Osteocyte (in vitro differentiated cells): ENCODE measurements around the gene BMP7. TPM values are rescaled to one million over a fixed set of nuclear protein-coding genes. Genes with fewer than 3 reads are reported as not detected.
"Not testable (repeated sequence)": the region's sequence is repeated elsewhere in the genome, so short reads cannot be mapped to it uniquely, and the experiment has no call there.

Experiments
- DNase-seq: peaks from one replicate; pipeline ENCODE4 v3.0.0; 2021; ENCODE audit warnings: mixed read lengths; ENCODE audit not compliant: unreplicated experiment; ENCODE audit errors: extremely low spot score
- H3K27ac Mint-ChIP-seq: one replicate; pipeline ENCODE4 v1.8.0; 2021; ENCODE audit warnings: mild to moderate bottlenecking, mixed read lengths; ENCODE audit not compliant: unreplicated experiment
- H3K27me3 Mint-ChIP-seq: one replicate; pipeline ENCODE4 v1.8.0; 2021; ENCODE audit warnings: mixed read lengths; ENCODE audit not compliant: unreplicated experiment
- H3K36me3 Mint-ChIP-seq: one replicate; pipeline ENCODE4 v1.8.0; 2021; ENCODE audit warnings: mixed read lengths; ENCODE audit not compliant: unreplicated experiment
- H3K4me1 Mint-ChIP-seq: one replicate; pipeline ENCODE4 v1.8.0; 2021; ENCODE audit warnings: mixed read lengths; ENCODE audit not compliant: unreplicated experiment
- H3K4me3 Mint-ChIP-seq: one replicate; pipeline ENCODE4 v1.8.0; 2021; ENCODE audit warnings: mild to moderate bottlenecking, moderate library complexity, mixed read lengths; ENCODE audit not compliant: unreplicated experiment
- H3K9me3 Mint-ChIP-seq: one replicate; pipeline ENCODE4 v1.8.0; 2021; ENCODE audit warnings: mixed read lengths; ENCODE audit not compliant: unreplicated experiment
- total RNA-seq: library from RNA; stranded (reverse); gene quantifications from 2 replicates; pipeline ENCODE4 v1.2.1, GENCODE V29; 2021
- TF ChIP-seq, protein P1 (sequence below): fragments of 200-600 bp; sonication (generic); IDR thresholded peaks from 2 replicates; pipeline ENCODE4 v1.5.0; 2021; ENCODE audit warnings: antibody characterized with exemption, mild to moderate bottlenecking, moderate library complexity

BMP7 gene
- total RNA-seq, 1 donor from 2014 or later, result not detected

DNA sequence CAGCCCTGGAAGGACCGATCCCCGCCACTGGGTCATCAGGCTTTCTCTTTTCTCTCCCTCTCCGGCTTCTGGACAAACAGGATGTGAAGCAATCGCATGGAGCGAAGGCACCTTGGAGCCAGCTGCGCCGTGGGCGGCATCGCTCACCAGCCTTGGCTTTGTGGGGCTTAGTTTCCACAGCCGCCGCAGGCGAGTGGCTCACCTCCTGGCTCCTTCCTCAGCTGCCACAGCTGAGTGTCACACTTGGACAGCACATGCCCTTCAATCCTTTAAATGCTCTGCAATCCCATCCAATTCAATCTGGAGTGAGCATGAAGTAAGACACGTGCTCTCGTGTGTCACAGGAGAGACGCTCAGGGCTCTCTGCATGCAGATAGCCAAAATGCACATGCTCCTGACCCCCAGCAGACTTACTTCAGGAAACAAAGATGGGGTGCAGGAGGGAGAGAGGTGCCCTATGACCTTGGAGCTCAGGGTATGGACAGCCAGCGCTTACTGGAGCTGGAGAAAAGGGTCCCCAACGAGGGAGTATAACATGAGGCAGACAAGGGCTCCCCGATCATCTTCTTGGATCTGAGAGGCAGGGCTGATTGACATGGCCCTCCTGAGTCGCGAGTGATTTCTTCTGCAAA lies 70.9 kb downstream of the BMP7 start:
- Mint-ChIP-seq H3K27me3 (peaks cover 4% of the 10 kb centered on the region), H3K9me3 (no peaks in the 10 kb centered on the region), H3K4me1 (peaks cover 1% of the 10 kb centered on the region), H3K4me3 (no peak overlapping the region), H3K27ac (no peak overlapping the region), H3K36me3 (no peaks in the 10 kb centered on the region)
- no peak for DNase-seq
- TF ChIP-seq, protein P1, sequence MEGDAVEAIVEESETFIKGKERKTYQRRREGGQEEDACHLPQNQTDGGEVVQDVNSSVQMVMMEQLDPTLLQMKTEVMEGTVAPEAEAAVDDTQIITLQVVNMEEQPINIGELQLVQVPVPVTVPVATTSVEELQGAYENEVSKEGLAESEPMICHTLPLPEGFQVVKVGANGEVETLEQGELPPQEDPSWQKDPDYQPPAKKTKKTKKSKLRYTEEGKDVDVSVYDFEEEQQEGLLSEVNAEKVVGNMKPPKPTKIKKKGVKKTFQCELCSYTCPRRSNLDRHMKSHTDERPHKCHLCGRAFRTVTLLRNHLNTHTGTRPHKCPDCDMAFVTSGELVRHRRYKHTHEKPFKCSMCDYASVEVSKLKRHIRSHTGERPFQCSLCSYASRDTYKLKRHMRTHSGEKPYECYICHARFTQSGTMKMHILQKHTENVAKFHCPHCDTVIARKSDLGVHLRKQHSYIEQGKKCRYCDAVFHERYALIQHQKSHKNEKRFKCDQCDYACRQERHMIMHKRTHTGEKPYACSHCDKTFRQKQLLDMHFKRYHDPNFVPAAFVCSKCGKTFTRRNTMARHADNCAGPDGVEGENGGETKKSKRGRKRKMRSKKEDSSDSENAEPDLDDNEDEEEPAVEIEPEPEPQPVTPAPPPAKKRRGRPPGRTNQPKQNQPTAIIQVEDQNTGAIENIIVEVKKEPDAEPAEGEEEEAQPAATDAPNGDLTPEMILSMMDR, result no peak

DNA sequence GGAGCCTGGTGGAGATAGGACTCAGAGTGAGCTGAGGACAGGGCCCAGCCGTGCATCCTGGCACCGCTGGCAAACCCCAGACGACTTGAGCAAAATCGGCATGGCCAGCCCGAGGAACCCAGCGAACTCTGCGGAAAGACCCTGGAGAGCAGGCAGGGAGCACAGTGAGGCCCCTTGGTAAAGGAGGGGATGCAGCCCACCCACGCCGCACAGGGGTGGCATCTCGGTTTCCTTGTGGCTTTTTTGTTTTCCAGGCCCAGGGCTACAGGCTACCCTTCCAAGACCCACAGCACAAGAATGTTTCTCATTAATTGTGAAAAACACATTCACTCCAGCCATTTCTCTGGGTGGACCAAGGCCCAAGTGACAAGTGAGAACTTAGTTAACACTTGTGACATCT lies 71.4 kb downstream of the BMP7 start:
- H3K27me3 Mint-ChIP-seq, result peaks cover 4% of the 10 kb centered on the region
- H3K4me3 Mint-ChIP-seq, result no peak overlapping the region
- peaks cover 1% of the 10 kb centered on the region for H3K4me1 Mint-ChIP-seq
- TF ChIP-seq, protein P1, result no peak
- no peak for DNase-seq
- H3K9me3 Mint-ChIP-seq, result no peaks in the 10 kb centered on the region
- no peaks in the 10 kb centered on the region for H3K36me3 Mint-ChIP-seq
- H3K27ac Mint-ChIP-seq, result no peak overlapping the region

DNA sequence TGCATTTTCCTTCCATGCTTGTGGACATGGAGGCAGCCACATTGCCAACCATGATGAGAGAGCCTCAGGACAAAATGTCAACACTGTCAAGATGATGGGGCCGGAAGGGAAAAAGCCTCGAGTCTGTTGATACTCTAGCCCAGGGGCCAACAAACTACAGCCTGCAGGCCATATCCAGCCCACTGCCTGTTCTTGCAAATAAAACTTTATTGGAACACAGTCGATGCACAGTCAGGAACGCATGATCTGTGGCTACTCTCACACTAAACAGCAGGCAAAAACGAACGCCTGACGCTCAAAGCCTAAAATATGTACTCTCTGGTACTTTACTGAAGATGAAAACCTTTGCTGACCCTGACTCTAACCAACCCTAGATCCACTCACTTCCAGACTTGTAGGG lies 72.3 kb downstream of the BMP7 start:
- TF ChIP-seq, protein P1, result no peak
- no peak overlapping the region for H3K4me3 Mint-ChIP-seq
- H3K9me3 Mint-ChIP-seq, result no peaks in the 10 kb centered on the region
- H3K27me3 Mint-ChIP-seq, result peaks cover 4% of the 10 kb centered on the region
- no peaks in the 10 kb centered on the region for H3K36me3 Mint-ChIP-seq
- H3K4me1 Mint-ChIP-seq, result peaks cover 1% of the 10 kb centered on the region
- DNase-seq, result no peak
- H3K27ac Mint-ChIP-seq, result no peak overlapping the region

DNA sequence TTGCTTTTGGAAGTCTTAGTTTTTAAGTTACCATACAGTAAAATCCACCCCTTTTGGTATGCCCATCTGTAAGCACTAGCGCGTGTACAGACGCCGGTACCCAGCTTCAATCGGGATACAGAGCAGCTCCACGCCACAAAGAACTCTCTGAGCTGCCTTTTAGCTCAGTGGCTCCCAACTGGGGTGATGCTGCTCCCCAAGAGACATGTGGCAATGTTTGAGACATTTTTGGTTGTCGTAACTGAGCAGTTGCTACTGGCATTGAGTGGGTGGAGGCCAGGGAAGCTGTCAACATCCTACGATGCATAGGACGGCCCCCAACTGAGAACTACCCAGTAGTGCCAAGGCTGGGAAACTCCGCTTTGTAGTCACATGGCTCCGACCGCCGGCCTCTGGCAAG lies 73.3 kb downstream of the BMP7 start:
- H3K27me3 Mint-ChIP-seq, result peaks cover 4% of the 10 kb centered on the region
- DNase-seq, result no peak
- TF ChIP-seq, protein P1, result no peak
- H3K9me3 Mint-ChIP-seq, result no peaks in the 10 kb centered on the region
- H3K27ac Mint-ChIP-seq, result no peak overlapping the region
- H3K4me1 Mint-ChIP-seq, result peaks cover under 1% of the 10 kb centered on the region
- no peaks in the 10 kb centered on the region for H3K36me3 Mint-ChIP-seq
- H3K4me3 Mint-ChIP-seq, result no peak overlapping the region

DNA sequence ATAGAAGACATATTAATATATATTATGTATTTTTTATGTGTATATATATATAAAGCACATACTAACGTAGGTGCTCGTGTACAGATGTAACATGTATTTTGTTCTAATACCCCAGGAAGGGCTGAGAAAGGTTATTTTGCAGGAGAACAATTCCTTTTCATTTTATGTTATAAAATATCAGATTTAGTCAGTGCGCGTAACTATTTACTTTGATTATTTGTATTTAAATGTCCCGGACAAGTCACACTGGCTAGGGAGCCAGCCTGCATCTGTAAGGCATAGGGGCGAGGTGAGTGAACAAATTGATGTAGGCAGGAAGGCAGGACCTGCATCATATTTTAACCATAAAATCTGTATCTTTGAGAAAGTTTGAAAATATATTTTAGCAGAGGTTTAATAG lies 74.1 kb downstream of the BMP7 start:
- TF ChIP-seq, protein P1, result no peak
- no peaks in the 10 kb centered on the region for H3K27me3 Mint-ChIP-seq
- no peak overlapping the region for H3K27ac Mint-ChIP-seq
- H3K36me3 Mint-ChIP-seq, result no peaks in the 10 kb centered on the region
- H3K4me1 Mint-ChIP-seq, result no peaks in the 10 kb centered on the region
- no peak for DNase-seq
- no peak overlapping the region for H3K4me3 Mint-ChIP-seq
- H3K9me3 Mint-ChIP-seq, result no peaks in the 10 kb centered on the region

DNA sequence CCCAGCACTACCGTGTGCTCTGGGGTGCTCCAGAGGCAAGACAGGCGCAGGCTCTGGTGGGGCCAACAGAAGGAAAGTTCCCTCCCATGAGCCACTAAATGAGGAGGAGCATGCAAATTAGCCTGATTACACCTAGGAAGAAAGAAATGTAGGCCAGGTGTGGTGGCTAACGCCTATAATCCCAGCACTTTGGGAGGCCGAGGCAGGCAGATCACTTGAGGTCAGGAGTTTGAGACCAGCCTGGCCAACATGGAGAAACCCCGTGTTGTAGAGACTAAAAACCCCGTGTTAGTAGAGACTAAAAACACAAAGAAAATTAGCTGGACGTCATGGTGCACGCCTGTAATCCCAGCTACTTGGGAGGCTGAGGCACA lies 75.2 kb downstream of the BMP7 start:
- not testable (repeated sequence) for H3K4me1 Mint-ChIP-seq, H3K4me3 Mint-ChIP-seq, H3K36me3 Mint-ChIP-seq, H3K9me3 Mint-ChIP-seq, H3K27me3 Mint-ChIP-seq, DNase-seq, H3K27ac Mint-ChIP-seq
